K562 (cell line): ENCODE measurements around the gene DIS3L2. TPM values are rescaled to one million over a fixed set of nuclear protein-coding genes. Genes with fewer than 3 reads are reported as not detected.

Experiments used
- CEBPZ ChIP-seq: fragments of 150-350 bp; IDR thresholded peaks from 2 replicates; pipeline ENCODE4 v1.6.1; 2014; ENCODE audit warnings: low read depth, mild to moderate bottlenecking, low read length, borderline replicate concordance
- E2F8 ChIP-seq: fragments of 450-650 bp; IDR thresholded peaks from 2 replicates; pipeline ENCODE4 v1.7.1; 2018; ENCODE audit warnings: mild to moderate bottlenecking, low read depth; ENCODE audit not compliant: partially characterized antibody
- HNRNPK ChIP-seq: fragments of 200-400 bp; formaldehyde crosslinking; IDR thresholded peaks from one replicate; pipeline ENCODE4 v1.6.1; 2018; ENCODE audit warnings: mild to moderate bottlenecking, low read depth, low read length; ENCODE audit not compliant: poor library complexity, severe bottlenecking
- LEF1 ChIP-seq: fragments of 450-650 bp; IDR thresholded peaks from 2 replicates; pipeline ENCODE4 v1.6.1; 2016; ENCODE audit warnings: mild to moderate bottlenecking
- MNT ChIP-seq, 2 experiments: fragments of 450-650 bp; conservative IDR thresholded peaks; 2 replicates each; pipeline ENCODE4 v1.6.1; 2017; ENCODE audit warnings: mild to moderate bottlenecking in 2 of 2, moderate library complexity in 2 of 2
- PCBP1 ChIP-seq: fragments of 200-400 bp; formaldehyde crosslinking; IDR thresholded peaks from 2 replicates; pipeline ENCODE4 v1.6.1; 2018; ENCODE audit warnings: mild to moderate bottlenecking, low read depth, low read length; ENCODE audit not compliant: poor library complexity, severe bottlenecking
- SIN3B ChIP-seq: fragments of 450-650 bp; IDR thresholded peaks from 2 replicates; pipeline ENCODE4 v1.6.1; 2017; ENCODE audit warnings: low read depth, mild to moderate bottlenecking, moderate library complexity
- TCF7L2 ChIP-seq: fragments of 150-350 bp; IDR thresholded peaks from 2 replicates; pipeline ENCODE4 v1.6.1; 2016; ENCODE audit warnings: low read depth, mild to moderate bottlenecking, low read length, moderate library complexity
- ZBTB11 ChIP-seq, 3 experiments: fragments of 200-800 bp in 1 of 3; fragments of 250-450 bp in 1 of 3; fragments of 450-650 bp in 1 of 3; sonication (Bioruptor Pico) in 1 of 3; sonication (Bioruptor generic) in 1 of 3; formaldehyde crosslinking in 1 of 3; IDR thresholded peaks; 2 replicates each; pipeline versions ENCODE4 v1.6.1 to v1.8.0; 2016 to 2022; ENCODE audit warnings: mild to moderate bottlenecking in 2 of 3, missing genetic modification characterization in 2 of 3, missing compliant biosample characterization in 1 of 3, moderate library complexity in 1 of 3
- ZNF217 ChIP-seq: sonication (generic); formaldehyde crosslinking; IDR thresholded peaks from 2 replicates; pipeline ENCODE4 v1.8.0; 2022; ENCODE audit warnings: mild to moderate bottlenecking, missing genetic modification reagents
- ZNF512 ChIP-seq: IDR thresholded peaks from 2 replicates; pipeline ENCODE4 v1.6.1; 2016; ENCODE audit warnings: missing genetic modification characterization, missing compliant biosample characterization
- polyA plus RNA-seq, 8 experiments: library from polyadenylated mRNA; depleted of rRNA in 4 of 8; stranded (reverse) in 5 of 8; unstranded in 3 of 8; fragments of >200 nt; fragmentation: Nextera tagmentation in 2 of 8; fragmentation: Illumina TruSeq in 1 of 8; extraction: Ambion mirVana in 2 of 8; extraction: Trizol in 1 of 8; gene quantifications; 2 replicates each; pipeline versions ENCODE4 v1.2.1 to v1.2.3, GENCODE V29; 2011 to 2014; ENCODE audit warnings: inconsistent platforms in 1 of 8, missing spikeins in 1 of 8
- total RNA-seq, 7 experiments: library from RNA; depleted of rRNA in 6 of 7; stranded (reverse); fragments of >200 nt in 6 of 7; fragmentation: Illumina TruSeq in 2 of 7; extraction: Trizol in 2 of 7; gene quantifications; 2 replicates each; pipeline versions ENCODE4 v1.2.1 to v1.2.3, GENCODE V29; 2011 to 2021; ENCODE audit warnings: low replicate concordance in 1 of 7

The DIS3L2 gene
- total and polyA plus RNA-seq, 9 of the 15 experiments (the other 6 are each of a cell fraction or from before 2014, with no cell fraction given) = 1.5 to 19.2 (median 11.2) TPM

GRCh38 chr2:231961349-231962166 lies at the start of gene DIS3L2 (continued):
- TF ChIP-seq CEBPZ (no peak), E2F8 (peak; percentile 38), TCF7L2 (no peak), SIN3B (peak; percentile 73), PCBP1 (peak; percentile 50), HNRNPK (no peak), ZNF512 (tag) (no peak), ZNF217 (CRISPR knock-in tag) (no peak), MNT (conservative IDR thresholded peaks at IDR 0.05) (peak; percentile 60 to 87), LEF1 (no peak), ZBTB11 (CRISPR knock-in tag; IDR thresholded peaks at IDR 0.05) (peak; percentile 66 to 95 (median 81); a peak in 5 of 6 replicates)
